Measurements from ENCODE around the gene NISCH.

- TF ChIP-seq CTCF (IDR thresholded peaks at IDR 0.05) = no peak
- no peak for TF ChIP-seq POLR2A (IDR thresholded peaks at IDR 0.05)
Observed at GRCh38 chr3:52452126-52452525, 3.3 kb upstream of the NISCH start.

Measured in right lobe of liver (tissue), 4 donors.